GM12872 (cell line): ENCODE measurements around the gene TMEM144.

Experiments
- CTCF ChIP-seq: IDR thresholded peaks from 3 replicates; pipeline ENCODE4 v1.5.1; 2011; ENCODE audit warnings: low read depth, mild to moderate bottlenecking, low read length, moderate library complexity; ENCODE audit not compliant: insufficient read depth

The TMEM144 gene

GRCh38 chr4:158176776-158177175, 33.5 kb upstream of the TMEM144 start:
- no peak for TF ChIP-seq CTCF

- no peak for TF ChIP-seq CTCF
Observed at GRCh38 chr4:158179465-158179864, 30.8 kb upstream of the TMEM144 start.

GRCh38 chr4:158181906-158182305, 28.4 kb upstream of the TMEM144 start:
- TF ChIP-seq CTCF = no peak

- TF ChIP-seq CTCF = no peak
Observed at GRCh38 chr4:158182736-158183135, 27.6 kb upstream of the TMEM144 start.

GRCh38 chr4:158186815-158187214, 23.5 kb upstream of the TMEM144 start:
- no peak for TF ChIP-seq CTCF

GRCh38 chr4:158189422-158189821, 20.9 kb upstream of the TMEM144 start:
- TF ChIP-seq CTCF = no peak

- TF ChIP-seq CTCF = no peak
Observed at GRCh38 chr4:158190718-158191117, 19.6 kb upstream of the TMEM144 start.
